Keratinocyte (primary cell): ENCODE results near the gene LHFPL4.

Source experiments
- CTCF ChIP-seq, 3 experiments: IDR thresholded peaks in 1 of 3; conservative IDR thresholded peaks in 1 of 3; optimal IDR thresholded peaks in 1 of 3; 2 replicates in 2 of 3; 3 replicates in 1 of 3; pipeline versions ENCODE3 to v1.5.1; 2011; ENCODE audit warnings: low read length in 3 of 3, mild to moderate bottlenecking in 3 of 3, moderate library complexity in 2 of 3, control low read depth in 1 of 3, inconsistent platforms in 1 of 3; ENCODE audit not compliant: insufficient read depth in 2 of 3; ENCODE audit errors: extremely low read depth in 1 of 3
- EZH2 ChIP-seq: IDR thresholded peaks from one replicate; pipeline ENCODE4 v1.6.1; 2012; ENCODE audit warnings: inconsistent platforms, mild to moderate bottlenecking, low read length, moderate library complexity

GRCh38 chr3:9550999-9551398 is 2.6 kb downstream of the LHFPL4 start:
- TF ChIP-seq CTCF (optimal IDR thresholded peaks at IDR 0.05 in 1 of 3, IDR thresholded peaks at IDR 0.05 in 1 of 3, conservative IDR thresholded peaks at IDR 0.05 in 1 of 3; ENCODE audit: extremely low read depth in 1 of 3, insufficient read depth in 2 of 3, low read length in 3 of 3), result no peak
- no peak for TF ChIP-seq EZH2
